Ascending aorta (tissue), 2 donors: Measurements from ENCODE around the gene UGT1A7. TPM values are rescaled to one million over a fixed set of nuclear protein-coding genes. Genes with fewer than 3 reads are reported as not detected.

ENCODE experiments used
- DNase-seq, 2 donors: peaks; one replicate each; pipeline ENCODE4 v3.0.0-alpha.2; 2019; ENCODE audit warnings: low spot score in 2 of 2
- H3K27ac ChIP-seq, 2 donors: fragments of 200-600 bp; sonication (generic); one replicate each; pipeline ENCODE4 v1.5.1; 2016 to 2017; ENCODE audit warnings: mild to moderate bottlenecking in 1 of 2
- H3K27me3 ChIP-seq: fragments of 200-600 bp; sonication (generic); one replicate; pipeline ENCODE4 v1.5.1; 2017
- H3K36me3 ChIP-seq, 2 donors: fragments of 200-600 bp; sonication (generic); one replicate each; pipeline ENCODE4 v1.5.1; 2016
- H3K4me1 ChIP-seq, 2 donors: fragments of 200-600 bp; sonication (generic); one replicate each; pipeline ENCODE4 v1.5.1; 2016 to 2017; ENCODE audit warnings: mild to moderate bottlenecking in 1 of 2
- H3K4me3 ChIP-seq, 2 donors: fragments of 200-600 bp; sonication (generic); one replicate each; pipeline ENCODE4 v1.5.1; 2016 to 2017; ENCODE audit warnings: mild to moderate bottlenecking in 1 of 2
- H3K9me3 ChIP-seq, 2 donors: fragments of 200-600 bp; sonication (generic); one replicate each; pipeline ENCODE4 v1.5.1; 2016
- intact Hi-C: fragments of 100-400 bp; cut with DNase I; formaldehyde crosslinking; loops from one replicate; pipeline ENCODE4 v1.15.1; 2023
- total RNA-seq: library from RNA; depleted of rRNA; stranded (reverse); fragments of >200 nt; gene quantifications from one replicate; pipeline ENCODE4 v1.1.0, GENCODE V29; 2016
- TF ChIP-seq, protein P1 (sequence below), 3 experiments: fragments of 200-600 bp in 2 of 3; fragments of 450-650 bp in 1 of 3; sonication (generic) in 2 of 3; IDR thresholded peaks; one replicate each; pipeline ENCODE4 v1.5.1; 2016 to 2019; ENCODE audit warnings: antibody characterized with exemption in 3 of 3, mild to moderate bottlenecking in 1 of 3, moderate library complexity in 1 of 3

UGT1A7 gene
- total RNA-seq, 1 donor from 2014 or later = not detected

DNA sequence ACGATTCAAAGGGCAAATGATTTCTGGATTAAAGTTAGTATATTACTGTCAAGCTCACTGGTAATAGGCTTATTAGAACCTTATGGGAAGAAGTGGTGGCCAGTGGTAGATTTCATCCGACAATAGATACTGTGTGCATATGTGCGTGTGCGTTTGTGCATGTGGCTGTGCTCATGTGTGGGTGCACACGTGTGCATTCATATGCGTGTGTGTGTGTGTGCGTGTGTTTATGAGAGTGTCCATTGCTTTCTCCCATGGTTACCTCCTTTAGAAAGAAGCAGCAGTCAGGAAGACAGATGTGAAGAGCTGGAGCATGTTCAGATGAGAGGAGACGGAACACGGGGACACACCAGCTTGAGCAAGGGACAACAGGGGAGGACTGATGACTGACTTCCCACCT is 87.6 kb downstream of the UGT1A7 start:
- intact Hi-C loops = no loop called here
- TF ChIP-seq, protein P1, sequence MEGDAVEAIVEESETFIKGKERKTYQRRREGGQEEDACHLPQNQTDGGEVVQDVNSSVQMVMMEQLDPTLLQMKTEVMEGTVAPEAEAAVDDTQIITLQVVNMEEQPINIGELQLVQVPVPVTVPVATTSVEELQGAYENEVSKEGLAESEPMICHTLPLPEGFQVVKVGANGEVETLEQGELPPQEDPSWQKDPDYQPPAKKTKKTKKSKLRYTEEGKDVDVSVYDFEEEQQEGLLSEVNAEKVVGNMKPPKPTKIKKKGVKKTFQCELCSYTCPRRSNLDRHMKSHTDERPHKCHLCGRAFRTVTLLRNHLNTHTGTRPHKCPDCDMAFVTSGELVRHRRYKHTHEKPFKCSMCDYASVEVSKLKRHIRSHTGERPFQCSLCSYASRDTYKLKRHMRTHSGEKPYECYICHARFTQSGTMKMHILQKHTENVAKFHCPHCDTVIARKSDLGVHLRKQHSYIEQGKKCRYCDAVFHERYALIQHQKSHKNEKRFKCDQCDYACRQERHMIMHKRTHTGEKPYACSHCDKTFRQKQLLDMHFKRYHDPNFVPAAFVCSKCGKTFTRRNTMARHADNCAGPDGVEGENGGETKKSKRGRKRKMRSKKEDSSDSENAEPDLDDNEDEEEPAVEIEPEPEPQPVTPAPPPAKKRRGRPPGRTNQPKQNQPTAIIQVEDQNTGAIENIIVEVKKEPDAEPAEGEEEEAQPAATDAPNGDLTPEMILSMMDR (IDR thresholded peaks at IDR 0.05) = no peak
- no peaks in the 10 kb centered on the region for H3K27me3 ChIP-seq

GRCh38 chr2:233772153-233772552 is 90.5 kb downstream of the UGT1A7 start:
- Histone ChIP-seq H3K27me3 (no peaks in the 10 kb centered on the region), H3K36me3 (no peaks in the 10 kb centered on the region), H3K4me1 (no peaks in the 10 kb centered on the region), H3K9me3 (no peaks in the 10 kb centered on the region), H3K27ac (no peak overlapping the region), H3K4me3 (no peak overlapping the region)
- DNase-seq = no peak
- TF ChIP-seq, protein P1 (IDR thresholded peaks at IDR 0.05) = no peak
- intact Hi-C loops = no loop called here

More for the DNA sequence above, 87.6 kb downstream of the UGT1A7 start:
- Histone ChIP-seq H3K9me3 (no peaks in the 10 kb centered on the region), H3K27ac (no peak overlapping the region), H3K4me3 (no peak overlapping the region), H3K36me3 (no peaks in the 10 kb centered on the region), H3K4me1 (no peaks in the 10 kb centered on the region)
- DNase-seq = no peak

- no peak overlapping the region for H3K27ac ChIP-seq
- no peaks in the 10 kb centered on the region for H3K4me1 ChIP-seq
- H3K27me3 ChIP-seq = no peaks in the 10 kb centered on the region
- no peak for DNase-seq
- TF ChIP-seq, protein P1 (IDR thresholded peaks at IDR 0.05) = no peak
- no peak overlapping the region for H3K4me3 ChIP-seq
- H3K9me3 ChIP-seq = no peaks in the 10 kb centered on the region
- intact Hi-C loops = no loop called here
- no peaks in the 10 kb centered on the region for H3K36me3 ChIP-seq
These were observed 90.9 kb downstream of the UGT1A7 start for GRCh38 chr2:233772583-233772982.

GRCh38 chr2:233773854-233774253 is 92.2 kb downstream of the UGT1A7 start:
- intact Hi-C loops = no loop called here
- DNase-seq = no peak

GRCh38 chr2:233775414-233775813 is 93.7 kb downstream of the UGT1A7 start:
- TF ChIP-seq, protein P1 (IDR thresholded peaks at IDR 0.05) = no peak
- Histone ChIP-seq H3K4me1 (no peaks in the 10 kb centered on the region), H3K27ac (no peak overlapping the region), H3K9me3 (no peaks in the 10 kb centered on the region), H3K27me3 (no peaks in the 10 kb centered on the region), H3K36me3 (no peaks in the 10 kb centered on the region), H3K4me3 (no peak overlapping the region)
- DNase-seq = no peak
- intact Hi-C loops = no loop called here

More at GRCh38 chr2:233773854-233774253, 92.2 kb downstream of the UGT1A7 start:
- Histone ChIP-seq H3K4me3 (no peak overlapping the region), H3K9me3 (no peaks in the 10 kb centered on the region), H3K27ac (no peak overlapping the region), H3K27me3 (no peaks in the 10 kb centered on the region), H3K4me1 (no peaks in the 10 kb centered on the region), H3K36me3 (no peaks in the 10 kb centered on the region)
- TF ChIP-seq, protein P1 (IDR thresholded peaks at IDR 0.05) = no peak

- Histone ChIP-seq H3K27me3 (no peaks in the 10 kb centered on the region), H3K4me3 (no peak within 1 kb of the TSS), H3K4me1 (no peaks in the 10 kb centered on the region), H3K27ac (no peak within 1 kb of the TSS), H3K36me3 (no peaks in the 10 kb centered on the region), H3K9me3 (no peaks in the 10 kb centered on the region)
- TF ChIP-seq, protein P1 (IDR thresholded peaks at IDR 0.05) = no peak
- intact Hi-C loops = no loop called here
- DNase-seq = no peak
These were observed 96.3 kb downstream of the UGT1A7 start, which contains the start of gene MROH2A for GRCh38 chr2:233778030-233778429. Gene MROH2A, plus strand, starts transcription at chr2:233778330. Its CDS starts 1,029 bp downstream, at chr2:233779359.
